ENCODE results near the gene NDUFAF3.

DNA sequence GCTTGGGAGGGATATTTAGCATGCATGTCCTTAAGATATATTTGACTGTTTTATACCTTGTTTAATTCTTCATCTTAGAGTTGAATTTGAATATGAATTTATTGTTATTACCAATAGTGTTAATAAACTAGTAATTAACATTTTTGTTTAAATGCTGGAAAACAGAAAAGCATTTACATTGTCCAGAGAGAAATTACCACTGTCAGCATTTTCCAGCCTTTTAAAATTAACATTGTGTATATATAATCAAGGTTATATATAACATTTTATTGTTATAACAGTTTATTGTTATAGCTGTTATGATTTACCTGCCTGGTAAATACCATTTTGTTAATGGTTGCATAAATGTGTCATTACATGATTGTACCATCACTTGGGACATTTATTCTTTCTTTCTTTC lies 39.9 kb upstream of the NDUFAF3 start:
- TF ChIP-seq, protein P1, sequence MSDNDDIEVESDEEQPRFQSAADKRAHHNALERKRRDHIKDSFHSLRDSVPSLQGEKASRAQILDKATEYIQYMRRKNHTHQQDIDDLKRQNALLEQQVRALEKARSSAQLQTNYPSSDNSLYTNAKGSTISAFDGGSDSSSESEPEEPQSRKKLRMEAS (IDR thresholded peaks at IDR 0.05), result no peak
- no peak for TF ChIP-seq EGR1 (IDR thresholded peaks at IDR 0.05)
